SK-N-SH treated with all-trans-retinoic acid at 6 μM for 48 hours (cell line): ENCODE measurements around the gene ZW10.

Experiments
- ATAC-seq: fragments of 200-7000 bp; cut with Tn5 transposase; 3 replicates; pipeline ENCODE4 v1.9.1; 2020; ENCODE audit warnings: mild to moderate bottlenecking, moderate library complexity
- ARNTL ChIP-seq: fragments of 450-650 bp; formaldehyde crosslinking; IDR thresholded peaks from 2 replicates; pipeline ENCODE4 v1.5.0; 2020; ENCODE audit warnings: low read depth, mild to moderate bottlenecking, moderate library complexity, borderline replicate concordance
- BACH2 ChIP-seq: fragments of 250-450 bp; sonication (Bioruptor Pico); IDR thresholded peaks from 2 replicates; pipeline ENCODE4 v1.9.0; 2021; ENCODE audit warnings: mild to moderate bottlenecking, borderline replicate concordance
- CREB5 ChIP-seq: fragments of 250-450 bp; sonication (Bioruptor Pico); IDR thresholded peaks from 2 replicates; pipeline ENCODE4 v1.5.1; 2020; ENCODE audit warnings: low read depth, mild to moderate bottlenecking, moderate library complexity
- CSDC2 ChIP-seq: fragments of 250-450 bp; sonication (Bioruptor Pico); IDR thresholded peaks from 2 replicates; pipeline ENCODE4 v1.5.0; 2020; ENCODE audit warnings: mild to moderate bottlenecking, moderate library complexity
- ESRRG ChIP-seq: fragments of 250-450 bp; sonication (Bioruptor Pico); IDR thresholded peaks from 2 replicates; pipeline ENCODE4 v1.6.1; 2021; ENCODE audit warnings: mild to moderate bottlenecking
- GLIS3 ChIP-seq: fragments of 250-450 bp; sonication (Bioruptor Pico); IDR thresholded peaks from 2 replicates; pipeline ENCODE4 v1.5.0; 2020; ENCODE audit warnings: mild to moderate bottlenecking, moderate library complexity
- OSR1 ChIP-seq: fragments of 250-450 bp; sonication (Bioruptor Pico); IDR thresholded peaks from 2 replicates; pipeline ENCODE4 v1.8.0; 2022; ENCODE audit warnings: moderate library complexity, mild to moderate bottlenecking, inconsistent platforms
- POU6F1 ChIP-seq: fragments of 250-450 bp; sonication (Bioruptor Pico); IDR thresholded peaks from 2 replicates; pipeline ENCODE4 v1.8.0; 2021; ENCODE audit warnings: low read depth, mild to moderate bottlenecking, moderate library complexity, borderline replicate concordance
- PPARA ChIP-seq: fragments of 250-450 bp; sonication (Bioruptor Pico); IDR thresholded peaks from 2 replicates; pipeline ENCODE4 v1.5.0; 2020; ENCODE audit warnings: mild to moderate bottlenecking, borderline replicate concordance
- RARB ChIP-seq: fragments of 250-450 bp; sonication (Bioruptor Pico); IDR thresholded peaks from 2 replicates; pipeline ENCODE4 v1.8.0; 2021; ENCODE audit warnings: mild to moderate bottlenecking, moderate library complexity
- TCF4 ChIP-seq: fragments of 250-450 bp; sonication (Bioruptor Pico); IDR thresholded peaks from 2 replicates; pipeline ENCODE4 v1.8.0; 2021; ENCODE audit warnings: mild to moderate bottlenecking, moderate library complexity, borderline replicate concordance
- TOX ChIP-seq: fragments of 250-450 bp; sonication (Bioruptor Pico); IDR thresholded peaks from 2 replicates; pipeline ENCODE4 v1.8.0; 2021; ENCODE audit warnings: mild to moderate bottlenecking, moderate library complexity, borderline replicate concordance
- TSHZ2 ChIP-seq: fragments of 250-450 bp; sonication (Bioruptor Pico); IDR thresholded peaks from 2 replicates; pipeline ENCODE4 v1.5.0; 2020; ENCODE audit warnings: mild to moderate bottlenecking, moderate library complexity
- ZC3H10 ChIP-seq: fragments of 250-450 bp; sonication (Bioruptor Pico); IDR thresholded peaks from 2 replicates; pipeline ENCODE4 v1.5.1; 2021; ENCODE audit warnings: mild to moderate bottlenecking, moderate library complexity
- ZFP3 ChIP-seq: fragments of 250-450 bp; sonication (Bioruptor Pico); IDR thresholded peaks from 2 replicates; pipeline ENCODE4 v1.5.0; 2020; ENCODE audit warnings: mild to moderate bottlenecking, moderate library complexity
- ZFP30 ChIP-seq: fragments of 450-650 bp; formaldehyde crosslinking; IDR thresholded peaks from 2 replicates; pipeline ENCODE4 v1.5.0; 2022; ENCODE audit warnings: mild to moderate bottlenecking, moderate library complexity
- ZNF565 ChIP-seq: fragments of 450-650 bp; formaldehyde crosslinking; conservative IDR thresholded peaks from 2 replicates; pipeline ENCODE4 v1.5.0; 2020; ENCODE audit warnings: low read depth, mild to moderate bottlenecking, moderate library complexity
- ZNF70 ChIP-seq: fragments of 450-650 bp; formaldehyde crosslinking; IDR thresholded peaks from 2 replicates; pipeline ENCODE4 v1.5.0; 2020; ENCODE audit warnings: mild to moderate bottlenecking, moderate library complexity
- ZNF8 ChIP-seq: fragments of 450-650 bp; formaldehyde crosslinking; IDR thresholded peaks from 2 replicates; pipeline ENCODE4 v1.5.0; 2020; ENCODE audit warnings: mild to moderate bottlenecking, moderate library complexity
- TF ChIP-seq, protein P1 (sequence below): fragments of 250-450 bp; sonication (Bioruptor Pico); IDR thresholded peaks from 2 replicates; pipeline ENCODE4 v1.5.1; 2021; ENCODE audit warnings: mild to moderate bottlenecking, moderate library complexity

Gene ZW10

GRCh38 chr11:113817162-113817561 lies 43.7 kb upstream of the ZW10 start:
- no peak for ATAC-seq
- no peak for TF ChIP-seq POU6F1 (CRISPR knock-in tag)
- TF ChIP-seq CREB5, result no peak
- no peak for TF ChIP-seq BACH2 (CRISPR knock-in tag)
- TF ChIP-seq PPARA (CRISPR knock-in tag), result no peak
- no peak for TF ChIP-seq ZNF70 (CRISPR knock-in tag)
- TF ChIP-seq TSHZ2 (CRISPR knock-in tag), result no peak
- no peak for TF ChIP-seq ZNF8 (CRISPR knock-in tag)
- no peak for TF ChIP-seq ZFP3 (CRISPR knock-in tag)
- TF ChIP-seq ESRRG (CRISPR knock-in tag), result no peak
- no peak for TF ChIP-seq ZFP30
- no peak for TF ChIP-seq ZNF565 (CRISPR knock-in tag)
- TF ChIP-seq OSR1, result no peak
- TF ChIP-seq TCF4, result no peak
- no peak for TF ChIP-seq GLIS3 (CRISPR knock-in tag)
- no peak for TF ChIP-seq CSDC2 (CRISPR knock-in tag)

GRCh38 chr11:113814181-113814580 lies 40.7 kb upstream of the ZW10 start:
- no peak for TF ChIP-seq TSHZ2 (CRISPR knock-in tag)
- no peak for TF ChIP-seq ZFP3 (CRISPR knock-in tag)
- TF ChIP-seq ZNF70 (CRISPR knock-in tag), result no peak
- TF ChIP-seq, protein P1, sequence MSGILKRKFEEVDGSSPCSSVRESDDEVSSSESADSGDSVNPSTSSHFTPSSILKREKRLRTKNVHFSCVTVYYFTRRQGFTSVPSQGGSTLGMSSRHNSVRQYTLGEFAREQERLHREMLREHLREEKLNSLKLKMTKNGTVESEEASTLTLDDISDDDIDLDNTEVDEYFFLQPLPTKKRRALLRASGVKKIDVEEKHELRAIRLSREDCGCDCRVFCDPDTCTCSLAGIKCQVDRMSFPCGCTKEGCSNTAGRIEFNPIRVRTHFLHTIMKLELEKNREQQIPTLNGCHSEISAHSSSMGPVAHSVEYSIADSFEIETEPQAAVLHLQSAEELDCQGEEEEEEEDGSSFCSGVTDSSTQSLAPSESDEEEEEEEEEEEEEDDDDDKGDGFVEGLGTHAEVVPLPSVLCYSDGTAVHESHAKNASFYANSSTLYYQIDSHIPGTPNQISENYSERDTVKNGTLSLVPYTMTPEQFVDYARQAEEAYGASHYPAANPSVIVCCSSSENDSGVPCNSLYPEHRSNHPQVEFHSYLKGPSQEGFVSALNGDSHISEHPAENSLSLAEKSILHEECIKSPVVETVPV (CRISPR knock-in tag), result no peak
- no peak for TF ChIP-seq OSR1
- no peak for TF ChIP-seq PPARA (CRISPR knock-in tag)
- no peak for TF ChIP-seq CREB5
- no peak for TF ChIP-seq RARB (CRISPR knock-in tag)
- TF ChIP-seq ZC3H10, result no peak
- no peak for TF ChIP-seq ARNTL
- ATAC-seq, result no peak

- TF ChIP-seq TOX (CRISPR knock-in tag) (no peak), ZC3H10 (no peak), CSDC2 (CRISPR knock-in tag) (no peak), RARB (CRISPR knock-in tag) (no peak), CREB5 (no peak), ESRRG (CRISPR knock-in tag) (no peak), ZFP30 (no peak)
- TF ChIP-seq, all 23 proteins: peak for 0
- ATAC-seq, result no peak
These were observed 35.4 kb upstream of the ZW10 start for GRCh38 chr11:113808931-113809330.
